Brain pericyte (primary cell): ENCODE results near the gene ASTE1.
"Not testable (repeated sequence)": the region's sequence is repeated elsewhere in the genome, so short reads cannot be mapped to it uniquely, and the experiment has no call there.

ENCODE experiments used
- DNase-seq: peaks from one replicate; pipeline ENCODE4 v3.0.0-alpha.2; 2012; ENCODE audit warnings: low read depth, low spot score

The ASTE1 gene, protein sequence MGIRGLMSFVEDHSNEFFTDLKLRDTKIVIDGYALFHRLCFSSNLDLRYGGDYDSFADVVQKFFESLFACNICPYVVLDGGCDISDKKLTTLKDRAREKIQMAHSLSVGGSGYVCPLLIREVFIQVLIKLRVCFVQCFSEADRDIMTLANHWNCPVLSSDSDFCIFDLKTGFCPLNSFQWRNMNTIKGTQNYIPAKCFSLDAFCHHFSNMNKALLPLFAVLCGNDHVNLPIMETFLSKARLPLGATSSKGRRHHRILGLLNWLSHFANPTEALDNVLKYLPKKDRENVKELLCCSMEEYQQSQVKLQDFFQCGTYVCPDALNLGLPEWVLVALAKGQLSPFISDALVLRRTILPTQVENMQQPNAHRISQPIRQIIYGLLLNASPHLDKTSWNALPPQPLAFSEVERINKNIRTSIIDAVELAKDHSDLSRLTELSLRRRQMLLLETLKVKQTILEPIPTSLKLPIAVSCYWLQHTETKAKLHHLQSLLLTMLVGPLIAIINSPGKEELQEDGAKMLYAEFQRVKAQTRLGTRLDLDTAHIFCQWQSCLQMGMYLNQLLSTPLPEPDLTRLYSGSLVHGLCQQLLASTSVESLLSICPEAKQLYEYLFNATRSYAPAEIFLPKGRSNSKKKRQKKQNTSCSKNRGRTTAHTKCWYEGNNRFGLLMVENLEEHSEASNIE

GRCh38 chr3:131026321-131027151 lies at the start of gene ASTE1, which contains the start of gene NEK11:
ASTE1 (minus strand) TSS chr3:131026825; CDS start chr3:131025306, 1,519 bp downstream.
NEK11 (plus strand) TSS chr3:131026877; CDS start chr3:131029709, 2,832 bp downstream.
- peak; percentile 63 for DNase-seq

- no peak for DNase-seq
Measured at GRCh38 chr3:131075632-131076328, 49.2 kb upstream of the ASTE1 start.

- no peak for DNase-seq
Measured at GRCh38 chr3:131072845-131073244, 46.2 kb upstream of the ASTE1 start.

- no peak for DNase-seq
Measured at GRCh38 chr3:131072099-131072559, 45.5 kb upstream of the ASTE1 start.

- no peak for DNase-seq
Measured at GRCh38 chr3:131067983-131068382, 41.4 kb upstream of the ASTE1 start.

- no peak for DNase-seq
Measured at GRCh38 chr3:131053043-131053859, 26.6 kb upstream of the ASTE1 start.

DNA sequence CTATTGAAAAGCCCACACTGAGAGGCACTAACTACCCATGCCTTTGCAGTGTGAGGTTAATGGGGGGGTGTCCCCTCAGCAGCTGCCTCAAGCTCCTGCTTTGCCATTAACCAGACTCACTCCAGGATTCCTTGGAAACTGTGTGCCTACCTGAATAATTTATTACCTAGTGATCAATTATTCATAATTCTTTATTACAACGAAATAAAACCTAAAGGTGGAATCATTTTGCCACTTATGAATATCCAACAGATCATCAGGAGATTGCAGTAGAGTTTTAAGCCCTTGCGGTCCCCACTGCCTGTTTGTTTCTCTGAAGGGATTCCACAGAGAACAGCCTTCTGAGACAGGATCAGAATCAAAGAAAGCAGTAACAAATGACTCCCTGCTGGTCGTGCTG lies 23.4 kb upstream of the ASTE1 start:
- DNase-seq: no peak

GRCh38 chr3:131048030-131048429 lies 21.4 kb upstream of the ASTE1 start:
- no peak for DNase-seq

DNA sequence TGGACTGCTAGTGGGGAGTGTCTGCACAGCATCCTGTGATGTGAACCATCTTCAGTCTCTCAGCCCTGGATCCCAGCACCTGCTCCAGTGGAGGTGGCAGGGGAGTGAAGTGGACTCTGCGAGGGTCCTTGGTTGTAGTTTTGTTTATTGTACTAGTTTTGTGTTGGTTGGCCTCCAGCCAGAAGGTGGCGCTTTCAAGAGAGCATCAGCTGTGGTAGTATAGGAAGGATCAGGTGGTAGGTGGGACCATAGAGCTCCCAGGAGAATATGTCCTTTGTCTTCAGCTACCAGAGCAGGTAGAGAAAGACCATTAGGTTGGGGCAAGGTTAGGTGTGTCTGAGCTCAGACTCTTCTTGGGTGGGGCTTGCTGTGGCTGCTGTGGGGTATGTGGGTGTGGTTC lies 21.0 kb upstream of the ASTE1 start:
- DNase-seq: no peak

GRCh38 chr3:131042271-131042985 lies 15.8 kb upstream of the ASTE1 start:
- DNase-seq: not testable (repeated sequence)

GRCh38 chr3:131038326-131038725 lies 11.7 kb upstream of the ASTE1 start:
- no peak for DNase-seq

GRCh38 chr3:131036986-131037385 lies 10.4 kb upstream of the ASTE1 start:
- DNase-seq: no peak

- DNase-seq: no peak
Measured at GRCh38 chr3:131036200-131036816, 9.7 kb upstream of the ASTE1 start.

DNA sequence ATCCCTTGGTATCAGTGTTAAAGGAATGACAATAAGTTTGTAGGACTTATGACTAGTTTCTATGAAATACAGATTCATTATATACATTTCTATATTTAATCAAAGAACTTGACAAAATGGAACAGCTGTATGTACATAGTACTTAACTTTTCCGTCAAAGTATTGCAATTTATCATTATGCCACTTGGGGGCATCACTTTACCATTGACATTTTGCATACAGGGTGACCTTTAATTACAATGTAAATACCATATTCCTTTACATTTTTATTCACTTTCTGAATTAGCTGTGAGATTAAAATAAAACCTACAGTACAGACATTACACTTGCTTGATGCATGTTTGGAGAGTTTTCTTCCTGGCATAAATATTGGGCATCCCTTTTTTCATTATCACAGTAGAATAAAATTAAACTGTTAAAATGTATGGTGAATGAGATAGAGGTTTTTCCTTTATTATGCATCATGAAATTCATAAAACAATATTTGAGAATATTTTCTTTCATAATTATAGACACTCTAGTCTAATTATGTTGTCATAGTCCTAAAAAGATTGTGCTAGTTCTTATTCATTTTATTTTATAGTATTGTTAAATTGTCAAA lies 7.0 kb upstream of the ASTE1 start:
- no peak for DNase-seq

DNA sequence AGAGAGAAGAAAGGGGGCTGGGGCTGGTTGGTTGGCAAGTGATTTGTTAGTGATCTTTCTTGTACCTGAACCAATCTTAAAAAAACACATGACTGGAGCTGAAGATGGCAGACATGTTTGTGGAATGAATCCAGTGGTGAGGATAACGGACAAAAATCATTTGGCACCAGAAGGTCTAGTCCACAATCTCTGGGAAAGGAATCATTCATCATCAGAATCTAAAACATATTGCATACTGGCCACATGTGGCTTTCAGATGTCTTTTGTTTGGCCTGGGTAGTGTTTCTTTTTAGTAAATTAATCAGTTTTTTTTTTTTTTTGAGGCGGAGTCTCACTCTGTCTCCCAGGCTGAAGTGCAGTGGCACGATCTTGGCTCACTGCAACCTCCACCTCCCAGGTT lies 5.0 kb upstream of the ASTE1 start:
- no peak for DNase-seq

DNA sequence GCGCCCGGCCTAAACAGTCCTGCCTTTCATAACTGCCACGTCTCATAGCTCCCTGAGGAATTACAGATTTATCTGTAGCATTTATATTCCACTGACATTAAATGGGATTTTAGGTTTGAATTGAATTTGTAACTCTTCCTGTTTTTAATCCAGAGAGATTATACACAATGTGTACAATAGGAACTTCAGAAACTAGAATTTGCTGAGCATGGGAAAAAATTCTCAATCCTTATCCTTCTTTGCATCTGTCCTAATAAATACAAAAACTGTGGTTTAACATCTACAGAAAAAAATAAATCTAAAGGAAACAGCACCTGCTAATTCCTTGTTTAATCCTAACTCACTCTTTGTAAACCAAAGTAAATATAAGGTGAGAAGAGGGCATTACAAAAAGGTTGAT lies 2.2 kb upstream of the ASTE1 start:
- DNase-seq: no peak

DNA sequence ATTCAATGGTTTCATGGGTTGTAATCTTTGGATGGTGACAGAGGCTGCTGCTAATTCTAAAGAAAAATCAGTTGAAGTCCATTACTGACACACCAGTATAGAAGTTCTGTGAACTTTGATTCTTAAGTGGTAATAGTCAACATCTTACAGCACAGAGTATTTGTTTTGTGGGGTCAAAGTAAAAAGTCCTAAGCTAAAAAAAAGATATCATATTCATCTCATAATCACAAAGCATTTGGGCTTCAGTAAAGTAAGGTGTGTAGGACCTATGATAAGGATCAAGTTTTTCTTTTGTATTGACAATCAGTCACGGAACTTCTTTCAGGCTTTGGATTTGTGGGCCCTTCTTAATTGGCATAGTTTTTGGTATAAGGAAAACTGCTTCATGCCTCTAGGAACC lies 1.1 kb downstream of the ASTE1 start:
- no peak for DNase-seq

DNA sequence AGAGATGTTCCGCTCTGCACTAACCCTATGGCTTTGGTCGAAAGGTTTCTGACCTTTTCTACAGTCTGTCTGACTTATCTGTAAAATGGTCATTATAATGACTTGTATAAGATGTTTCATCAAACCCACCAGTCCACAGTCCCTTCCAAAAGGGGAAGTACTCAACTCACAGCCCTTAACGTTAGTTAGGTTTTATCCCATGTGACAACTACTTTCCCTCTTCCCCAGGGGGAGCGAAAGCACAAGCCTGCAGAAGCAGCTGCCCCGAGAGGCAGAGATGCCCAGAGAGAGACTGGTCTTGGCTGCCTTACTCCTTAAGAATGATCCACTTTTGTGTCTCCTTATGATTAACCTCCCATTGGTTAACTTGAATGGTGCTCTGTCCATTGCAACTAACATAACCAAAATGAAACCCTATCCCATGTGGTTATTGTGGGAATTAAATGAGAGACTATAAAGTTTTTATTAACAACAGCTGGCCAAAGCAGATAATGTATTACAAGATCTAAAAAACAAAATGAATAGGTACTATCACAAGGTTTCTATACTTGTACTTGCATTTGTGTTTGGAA lies 6.4 kb downstream of the ASTE1 start:
- no peak for DNase-seq

DNA sequence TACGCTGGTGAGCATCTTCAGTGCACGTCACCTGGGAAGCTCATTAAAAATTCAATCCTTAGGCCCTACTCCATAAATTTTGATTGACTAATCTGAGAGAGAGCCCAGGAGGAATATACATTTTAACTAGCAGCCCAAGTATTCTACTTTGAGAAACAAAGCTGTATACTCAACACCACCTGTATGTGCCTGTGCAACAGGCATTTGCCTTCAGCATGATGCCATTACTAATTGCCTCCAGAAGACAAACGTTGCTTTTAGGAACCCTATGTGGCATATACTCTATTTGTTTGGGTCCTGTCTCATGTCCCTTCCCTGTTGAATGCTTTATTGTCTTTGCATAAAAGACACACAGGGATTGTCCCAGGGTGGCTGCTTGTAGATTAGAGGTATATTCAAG lies 7.7 kb downstream of the ASTE1 start:
- no peak for DNase-seq
